HG03025 (cell line): Measurements from ENCODE around the gene CHCHD3.
"Not testable (repeated sequence)": the region's sequence is repeated elsewhere in the genome, so short reads cannot be mapped to it uniquely, and the experiment has no call there.

Experiments
- ATAC-seq: cut with Tn5 transposase; IDR thresholded peaks from one replicate; pipeline ENCODE4 v1.9.1; 2021; ENCODE audit warnings: mild to moderate bottlenecking, moderate library complexity; ENCODE audit not compliant: unreplicated experiment, low FRiP score

CHCHD3 gene

GRCh38 chr7:132910657-132911056 is 171.2 kb downstream of the CHCHD3 start:
- no peak for ATAC-seq

GRCh38 chr7:132907380-132907940 is 174.4 kb downstream of the CHCHD3 start:
- ATAC-seq, result no peak

- no peak for ATAC-seq
Observed at GRCh38 chr7:132906193-132906835, 175.6 kb downstream of the CHCHD3 start.

GRCh38 chr7:132905136-132905535 is 176.8 kb downstream of the CHCHD3 start:
- ATAC-seq, result not testable (repeated sequence)

- no peak for ATAC-seq
Observed at GRCh38 chr7:132904209-132904608, 177.7 kb downstream of the CHCHD3 start.

GRCh38 chr7:132902294-132902693 is 179.6 kb downstream of the CHCHD3 start:
- not testable (repeated sequence) for ATAC-seq

GRCh38 chr7:132901241-132901640 is 180.6 kb downstream of the CHCHD3 start:
- ATAC-seq, result no peak

GRCh38 chr7:132899833-132900232 is 182.1 kb downstream of the CHCHD3 start:
- ATAC-seq, result no peak

- ATAC-seq, result not testable (repeated sequence)
Observed at GRCh38 chr7:132898641-132899175, 183.2 kb downstream of the CHCHD3 start.

GRCh38 chr7:132897093-132897687 is 184.7 kb downstream of the CHCHD3 start:
- ATAC-seq, result no peak

GRCh38 chr7:132895231-132895630 is 186.7 kb downstream of the CHCHD3 start:
- no peak for ATAC-seq

GRCh38 chr7:132893560-132893959 is 188.3 kb downstream of the CHCHD3 start:
- ATAC-seq, result no peak

- ATAC-seq, result not testable (repeated sequence)
Observed at GRCh38 chr7:132892744-132893143, 189.1 kb downstream of the CHCHD3 start.

GRCh38 chr7:132891554-132891953 is 190.3 kb downstream of the CHCHD3 start:
- ATAC-seq, result no peak

- ATAC-seq, result peak; percentile 55
Observed at GRCh38 chr7:132882714-132883428, 199.0 kb downstream of the CHCHD3 start.

- no peak for ATAC-seq
Observed at GRCh38 chr7:132881317-132881716, 200.6 kb downstream of the CHCHD3 start.

GRCh38 chr7:132879579-132879978 is 202.3 kb downstream of the CHCHD3 start:
- no peak for ATAC-seq

GRCh38 chr7:132878204-132878919 is 203.5 kb downstream of the CHCHD3 start:
- no peak for ATAC-seq

- ATAC-seq, result no peak
Observed at GRCh38 chr7:132877573-132877972, 204.3 kb downstream of the CHCHD3 start.

GRCh38 chr7:132876576-132876975 is 205.3 kb downstream of the CHCHD3 start:
- no peak for ATAC-seq
